HepG2 (cell line): ENCODE results near the gene SRCIN1. TPM values are rescaled to one million over a fixed set of nuclear protein-coding genes. Genes with fewer than 3 reads are reported as not detected.
A peak's percentile ranks its signal among the peaks of the same experiment; 100 is the strongest.

Source experiments
- ELF3 ChIP-seq: IDR thresholded peaks from 2 replicates; pipeline ENCODE4 v1.6.1; 2016; ENCODE audit warnings: missing genetic modification reagents, missing compliant biosample characterization
- HMGA1 ChIP-seq: sonication (generic); formaldehyde crosslinking; conservative IDR thresholded peaks from 2 replicates; pipeline ENCODE4 v1.4.0; 2020; ENCODE audit warnings: missing genetic modification reagents
- KAT8 ChIP-seq: IDR thresholded peaks from 2 replicates; pipeline ENCODE4 v1.6.1; 2016; ENCODE audit warnings: missing genetic modification reagents, missing compliant biosample characterization
- POGZ ChIP-seq: sonication (generic); formaldehyde crosslinking; IDR thresholded peaks from 2 replicates; pipeline ENCODE4 v1.4.0; 2020; ENCODE audit warnings: mild to moderate bottlenecking, missing genetic modification reagents
- SAP130 ChIP-seq: IDR thresholded peaks from 2 replicates; pipeline ENCODE4 v1.6.1; 2016; ENCODE audit warnings: low read depth
- SP140L ChIP-seq: sonication (generic); formaldehyde crosslinking; IDR thresholded peaks from 2 replicates; pipeline ENCODE4 v1.4.0; 2020; ENCODE audit warnings: missing genetic modification reagents, borderline replicate concordance
- STAG1 ChIP-seq: sonication (generic); formaldehyde crosslinking; IDR thresholded peaks from 2 replicates; pipeline ENCODE4 v1.4.0; 2020; ENCODE audit warnings: missing genetic modification reagents
- ZNF260 ChIP-seq: sonication (generic); formaldehyde crosslinking; IDR thresholded peaks from 2 replicates; pipeline ENCODE4 v1.4.0; 2020; ENCODE audit warnings: missing genetic modification reagents, low read depth, mild to moderate bottlenecking, borderline replicate concordance
- ZNF274 ChIP-seq: sonication (generic); formaldehyde crosslinking; IDR thresholded peaks from 2 replicates; pipeline ENCODE4 v1.5.1; 2020; ENCODE audit warnings: mild to moderate bottlenecking, missing genetic modification reagents
- ZNF564 ChIP-seq: sonication (generic); formaldehyde crosslinking; IDR thresholded peaks from 2 replicates; pipeline ENCODE4 v1.8.1; 2023; ENCODE audit warnings: mild to moderate bottlenecking, missing genetic modification reagents
- ZNF570 ChIP-seq: sonication (generic); formaldehyde crosslinking; IDR thresholded peaks from 2 replicates; pipeline ENCODE4 v1.4.0; 2020; ENCODE audit warnings: mild to moderate bottlenecking, missing genetic modification reagents, borderline replicate concordance
- ZNF652 ChIP-seq: IDR thresholded peaks from 2 replicates; pipeline ENCODE4 v1.6.1; 2016; ENCODE audit warnings: low read depth, borderline replicate concordance
- ZNF7 ChIP-seq: IDR thresholded peaks from 2 replicates; pipeline ENCODE4 v1.6.1; 2016; ENCODE audit warnings: missing biosample characterization, missing genetic modification reagents
- ZNF781 ChIP-seq: sonication (generic); formaldehyde crosslinking; IDR thresholded peaks from 2 replicates; pipeline ENCODE4 v1.5.1; 2020; ENCODE audit warnings: borderline replicate concordance, mild to moderate bottlenecking, missing genetic modification reagents; ENCODE audit errors: not compliant biosample characterization
- polyA plus RNA-seq, 8 experiments: library from polyadenylated mRNA; depleted of rRNA in 3 of 8; stranded (reverse) in 7 of 8; unstranded in 1 of 8; fragments of >200 nt; fragmentation: Illumina TruSeq in 4 of 8; extraction: Trizol in 4 of 8; gene quantifications; 2 replicates each; pipeline versions ENCODE4 v1.2.1 to v1.2.3, GENCODE V29; 2011 to 2016; ENCODE audit warnings: low read depth in 4 of 8, missing spikeins in 1 of 8, mixed read lengths in 1 of 8; ENCODE audit not compliant: insufficient read depth in 1 of 8
- total RNA-seq, 5 experiments: library from RNA; depleted of rRNA; stranded (reverse); fragments of >200 nt; fragmentation: Illumina TruSeq; extraction: Trizol; gene quantifications; 2 replicates each; pipeline ENCODE4 v1.2.3, GENCODE V29; 2016; ENCODE audit warnings: low read depth in 1 of 5
- TF ChIP-seq, protein P1 (sequence below): IDR thresholded peaks from 2 replicates; pipeline ENCODE4 v1.6.1; 2012; ENCODE audit warnings: low read length, improper control_type of control experiment
- TF ChIP-seq, protein P2 (sequence below): sonication (generic); formaldehyde crosslinking; IDR thresholded peaks from 2 replicates; pipeline ENCODE4 v1.5.1; 2020; ENCODE audit warnings: missing genetic modification reagents, mild to moderate bottlenecking, borderline replicate concordance
- TF ChIP-seq, protein P3 (sequence below): sonication (generic); formaldehyde crosslinking; IDR thresholded peaks from 2 replicates; pipeline ENCODE4 v1.8.0; 2022; ENCODE audit warnings: missing genetic modification reagents, mild to moderate bottlenecking, moderate library complexity, borderline replicate concordance
- TF ChIP-seq, protein P4 (sequence below): sonication (generic); formaldehyde crosslinking; IDR thresholded peaks from 2 replicates; pipeline ENCODE4 v1.5.0; 2020; ENCODE audit warnings: missing genetic modification reagents
- TF ChIP-seq, protein P5 (sequence below): sonication (generic); formaldehyde crosslinking; IDR thresholded peaks from 2 replicates; pipeline ENCODE4 v1.4.0; 2020; ENCODE audit warnings: missing genetic modification reagents

Gene SRCIN1
- total and polyA plus RNA-seq, 2 of the 13 experiments (the other 11 are each of a cell fraction or from before 2014, with no cell fraction given) = 1.2 to 9.6 TPM

DNA sequence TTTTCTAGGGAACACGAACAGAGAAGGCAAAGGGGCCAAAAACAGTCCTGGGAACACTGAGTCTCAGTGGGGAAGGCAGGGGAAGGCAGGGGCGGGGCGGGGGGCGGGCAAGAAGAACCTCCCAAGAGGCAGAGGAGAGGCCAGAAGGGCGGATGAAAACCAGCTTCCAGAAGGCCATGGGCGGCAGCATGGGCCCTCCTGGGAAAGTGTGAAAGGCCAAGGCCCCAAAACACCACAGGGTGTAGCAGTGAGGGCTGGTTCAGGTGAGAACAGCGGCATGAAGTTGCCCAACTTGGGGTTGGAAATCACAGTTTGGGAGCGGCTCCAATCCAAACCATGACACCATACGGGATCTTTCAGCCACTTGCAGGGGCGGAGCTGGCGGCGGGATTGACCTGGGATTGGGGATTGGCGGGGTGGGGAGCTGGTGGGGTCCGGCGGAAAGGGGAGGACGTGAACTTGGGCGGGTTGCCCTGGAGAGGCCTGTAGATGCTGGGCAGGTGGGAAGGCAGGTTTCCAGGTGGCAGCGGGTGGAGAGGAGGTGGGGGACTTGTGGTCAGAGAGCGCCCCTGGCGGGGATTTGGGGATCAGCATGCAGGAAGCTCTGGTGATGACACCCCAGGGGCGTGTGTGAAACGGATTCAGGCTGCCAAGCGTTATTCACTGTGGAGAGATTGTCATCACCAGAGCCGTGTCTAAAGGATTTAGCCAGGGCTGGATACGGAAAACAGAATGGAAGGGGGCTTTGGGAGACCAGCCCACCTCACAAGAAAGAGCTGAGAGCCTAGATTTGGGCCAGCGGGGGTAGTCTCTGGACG, 96.6 kb downstream of the SRCIN1 start (continued):
- TF ChIP-seq, protein P1, sequence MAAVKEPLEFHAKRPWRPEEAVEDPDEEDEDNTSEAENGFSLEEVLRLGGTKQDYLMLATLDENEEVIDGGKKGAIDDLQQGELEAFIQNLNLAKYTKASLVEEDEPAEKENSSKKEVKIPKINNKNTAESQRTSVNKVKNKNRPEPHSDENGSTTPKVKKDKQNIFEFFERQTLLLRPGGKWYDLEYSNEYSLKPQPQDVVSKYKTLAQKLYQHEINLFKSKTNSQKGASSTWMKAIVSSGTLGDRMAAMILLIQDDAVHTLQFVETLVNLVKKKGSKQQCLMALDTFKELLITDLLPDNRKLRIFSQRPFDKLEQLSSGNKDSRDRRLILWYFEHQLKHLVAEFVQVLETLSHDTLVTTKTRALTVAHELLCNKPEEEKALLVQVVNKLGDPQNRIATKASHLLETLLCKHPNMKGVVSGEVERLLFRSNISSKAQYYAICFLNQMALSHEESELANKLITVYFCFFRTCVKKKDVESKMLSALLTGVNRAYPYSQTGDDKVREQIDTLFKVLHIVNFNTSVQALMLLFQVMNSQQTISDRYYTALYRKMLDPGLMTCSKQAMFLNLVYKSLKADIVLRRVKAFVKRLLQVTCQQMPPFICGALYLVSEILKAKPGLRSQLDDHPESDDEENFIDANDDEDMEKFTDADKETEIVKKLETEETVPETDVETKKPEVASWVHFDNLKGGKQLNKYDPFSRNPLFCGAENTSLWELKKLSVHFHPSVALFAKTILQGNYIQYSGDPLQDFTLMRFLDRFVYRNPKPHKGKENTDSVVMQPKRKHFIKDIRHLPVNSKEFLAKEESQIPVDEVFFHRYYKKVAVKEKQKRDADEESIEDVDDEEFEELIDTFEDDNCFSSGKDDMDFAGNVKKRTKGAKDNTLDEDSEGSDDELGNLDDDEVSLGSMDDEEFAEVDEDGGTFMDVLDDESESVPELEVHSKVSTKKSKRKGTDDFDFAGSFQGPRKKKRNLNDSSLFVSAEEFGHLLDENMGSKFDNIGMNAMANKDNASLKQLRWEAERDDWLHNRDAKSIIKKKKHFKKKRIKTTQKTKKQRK = no peak
- TF ChIP-seq STAG1 (CRISPR knock-in tag) (peak; percentile 72), ZNF260 (CRISPR knock-in tag) (no peak), ZNF570 (CRISPR knock-in tag) (no peak), ELF3 (CRISPR knock-in tag) (peak; percentile 52), KAT8 (no peak; the same call in 1 of the 2 replicates), HMGA1 (CRISPR knock-in tag) (no peak), ZNF564 (CRISPR knock-in tag) (no peak), SAP130 (CRISPR knock-in tag) (peak; percentile 37; the same call in 1 of the 2 replicates), ZNF7 (CRISPR knock-in tag) (no peak), ZNF652 (CRISPR knock-in tag) (no peak), SP140L (CRISPR knock-in tag) (no peak), ZNF781 (peak; percentile 50), ZNF274 (CRISPR knock-in tag) (0 out of 2 replicates have a peak, but pooled peaks have one; percentile 16), POGZ (CRISPR knock-in tag) (no peak)
- TF ChIP-seq, protein P2, sequence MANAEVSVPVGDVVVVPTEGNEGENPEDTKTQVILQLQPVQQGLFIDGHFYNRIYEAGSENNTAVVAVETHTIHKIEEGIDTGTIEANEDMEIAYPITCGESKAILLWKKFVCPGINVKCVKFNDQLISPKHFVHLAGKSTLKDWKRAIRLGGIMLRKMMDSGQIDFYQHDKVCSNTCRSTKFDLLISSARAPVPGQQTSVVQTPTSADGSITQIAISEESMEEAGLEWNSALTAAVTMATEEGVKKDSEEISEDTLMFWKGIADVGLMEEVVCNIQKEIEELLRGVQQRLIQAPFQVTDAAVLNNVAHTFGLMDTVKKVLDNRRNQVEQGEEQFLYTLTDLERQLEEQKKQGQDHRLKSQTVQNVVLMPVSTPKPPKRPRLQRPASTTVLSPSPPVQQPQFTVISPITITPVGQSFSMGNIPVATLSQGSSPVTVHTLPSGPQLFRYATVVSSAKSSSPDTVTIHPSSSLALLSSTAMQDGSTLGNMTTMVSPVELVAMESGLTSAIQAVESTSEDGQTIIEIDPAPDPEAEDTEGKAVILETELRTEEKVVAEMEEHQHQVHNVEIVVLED (CRISPR knock-in tag) = no peak
- TF ChIP-seq, protein P3, sequence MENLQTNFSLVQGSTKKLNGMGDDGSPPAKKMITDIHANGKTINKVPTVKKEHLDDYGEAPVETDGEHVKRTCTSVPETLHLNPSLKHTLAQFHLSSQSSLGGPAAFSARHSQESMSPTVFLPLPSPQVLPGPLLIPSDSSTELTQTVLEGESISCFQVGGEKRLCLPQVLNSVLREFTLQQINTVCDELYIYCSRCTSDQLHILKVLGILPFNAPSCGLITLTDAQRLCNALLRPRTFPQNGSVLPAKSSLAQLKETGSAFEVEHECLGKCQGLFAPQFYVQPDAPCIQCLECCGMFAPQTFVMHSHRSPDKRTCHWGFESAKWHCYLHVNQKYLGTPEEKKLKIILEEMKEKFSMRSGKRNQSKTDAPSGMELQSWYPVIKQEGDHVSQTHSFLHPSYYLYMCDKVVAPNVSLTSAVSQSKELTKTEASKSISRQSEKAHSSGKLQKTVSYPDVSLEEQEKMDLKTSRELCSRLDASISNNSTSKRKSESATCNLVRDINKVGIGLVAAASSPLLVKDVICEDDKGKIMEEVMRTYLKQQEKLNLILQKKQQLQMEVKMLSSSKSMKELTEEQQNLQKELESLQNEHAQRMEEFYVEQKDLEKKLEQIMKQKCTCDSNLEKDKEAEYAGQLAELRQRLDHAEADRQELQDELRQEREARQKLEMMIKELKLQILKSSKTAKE (CRISPR knock-in tag) = no peak
- TF ChIP-seq, protein P4, sequence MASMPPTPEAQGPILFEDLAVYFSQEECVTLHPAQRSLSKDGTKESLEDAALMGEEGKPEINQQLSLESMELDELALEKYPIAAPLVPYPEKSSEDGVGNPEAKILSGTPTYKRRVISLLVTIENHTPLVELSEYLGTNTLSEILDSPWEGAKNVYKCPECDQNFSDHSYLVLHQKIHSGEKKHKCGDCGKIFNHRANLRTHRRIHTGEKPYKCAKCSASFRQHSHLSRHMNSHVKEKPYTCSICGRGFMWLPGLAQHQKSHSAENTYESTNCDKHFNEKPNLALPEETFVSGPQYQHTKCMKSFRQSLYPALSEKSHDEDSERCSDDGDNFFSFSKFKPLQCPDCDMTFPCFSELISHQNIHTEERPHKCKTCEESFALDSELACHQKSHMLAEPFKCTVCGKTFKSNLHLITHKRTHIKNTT (CRISPR knock-in tag) = no peak
- TF ChIP-seq, protein P5, sequence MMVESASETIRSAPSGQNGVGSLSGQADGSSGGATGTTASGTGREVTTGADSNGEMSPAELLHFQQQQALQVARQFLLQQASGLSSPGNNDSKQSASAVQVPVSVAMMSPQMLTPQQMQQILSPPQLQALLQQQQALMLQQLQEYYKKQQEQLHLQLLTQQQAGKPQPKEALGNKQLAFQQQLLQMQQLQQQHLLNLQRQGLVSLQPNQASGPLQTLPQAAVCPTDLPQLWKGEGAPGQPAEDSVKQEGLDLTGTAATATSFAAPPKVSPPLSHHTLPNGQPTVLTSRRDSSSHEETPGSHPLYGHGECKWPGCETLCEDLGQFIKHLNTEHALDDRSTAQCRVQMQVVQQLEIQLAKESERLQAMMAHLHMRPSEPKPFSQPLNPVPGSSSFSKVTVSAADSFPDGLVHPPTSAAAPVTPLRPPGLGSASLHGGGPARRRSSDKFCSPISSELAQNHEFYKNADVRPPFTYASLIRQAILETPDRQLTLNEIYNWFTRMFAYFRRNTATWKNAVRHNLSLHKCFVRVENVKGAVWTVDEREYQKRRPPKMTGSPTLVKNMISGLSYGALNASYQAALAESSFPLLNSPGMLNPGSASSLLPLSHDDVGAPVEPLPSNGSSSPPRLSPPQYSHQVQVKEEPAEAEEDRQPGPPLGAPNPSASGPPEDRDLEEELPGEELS = no peak
